HepG2 (cell line): Measurements from ENCODE around the gene ATP11A. TPM values are rescaled to one million over a fixed set of nuclear protein-coding genes. Genes with fewer than 3 reads are reported as not detected.

Source experiments
- ARID2 ChIP-seq: sonication (generic); formaldehyde crosslinking; IDR thresholded peaks from 2 replicates; pipeline ENCODE4 v1.8.1; 2022; ENCODE audit warnings: mild to moderate bottlenecking, missing genetic modification reagents, borderline replicate concordance
- ASH2L ChIP-seq: fragments of 300-600, 200-600 bp; sonication (generic); IDR thresholded peaks from 2 replicates; pipeline ENCODE4 v1.7.0; 2017; ENCODE audit warnings: low read depth, mild to moderate bottlenecking, moderate library complexity, mixed read lengths, low read length; ENCODE audit not compliant: insufficient read length
- ATF7-NPFF ChIP-seq: sonication (generic); formaldehyde crosslinking; IDR thresholded peaks from 2 replicates; pipeline ENCODE4 v1.8.1; 2023; ENCODE audit warnings: mild to moderate bottlenecking, low read depth, missing genetic modification reagents, moderate library complexity
- GATAD1 ChIP-seq: IDR thresholded peaks from 2 replicates; pipeline ENCODE4 v1.6.1; 2016; ENCODE audit warnings: missing genetic modification reagents, missing compliant biosample characterization
- GZF1 ChIP-seq: sonication (generic); formaldehyde crosslinking; IDR thresholded peaks from 2 replicates; pipeline ENCODE4 v1.5.1; 2020; ENCODE audit warnings: mild to moderate bottlenecking, missing genetic modification reagents
- MZF1 ChIP-seq: sonication (generic); formaldehyde crosslinking; IDR thresholded peaks from 2 replicates; pipeline ENCODE4 v1.8.1; 2023; ENCODE audit warnings: mild to moderate bottlenecking, missing genetic modification reagents, borderline replicate concordance
- RXRA ChIP-seq: sonication (generic); formaldehyde crosslinking; IDR thresholded peaks from 2 replicates; pipeline ENCODE4 v1.5.1; 2020; ENCODE audit warnings: missing genetic modification reagents
- ZBTB20 ChIP-seq: sonication (generic); formaldehyde crosslinking; IDR thresholded peaks from 2 replicates; pipeline ENCODE4 v1.8.1; 2023; ENCODE audit warnings: missing genetic modification reagents, low read depth, mild to moderate bottlenecking, borderline replicate concordance
- ZEB1 ChIP-seq: IDR thresholded peaks from 2 replicates; pipeline ENCODE4 v1.6.1; 2012; ENCODE audit warnings: mild to moderate bottlenecking, low read depth, inconsistent platforms; ENCODE audit not compliant: insufficient replicate concordance
- ZFP37 ChIP-seq: sonication (generic); formaldehyde crosslinking; IDR thresholded peaks from 2 replicates; pipeline ENCODE4 v1.4.0; 2020; ENCODE audit warnings: missing genetic modification reagents, borderline replicate concordance
- ZNF264 ChIP-seq: sonication (generic); formaldehyde crosslinking; IDR thresholded peaks from 2 replicates; pipeline ENCODE4 v1.4.0; 2020; ENCODE audit warnings: missing genetic modification reagents
- ZNF350 ChIP-seq: sonication (generic); formaldehyde crosslinking; IDR thresholded peaks from 2 replicates; pipeline ENCODE4 v1.4.0; 2020; ENCODE audit warnings: mild to moderate bottlenecking, low read depth, missing genetic modification reagents, borderline replicate concordance
- ZNF615 ChIP-seq: sonication (generic); formaldehyde crosslinking; IDR thresholded peaks from 2 replicates; pipeline ENCODE4 v1.5.0; 2020; ENCODE audit warnings: mild to moderate bottlenecking, missing genetic modification reagents, borderline replicate concordance
- ZNF816 ChIP-seq: sonication (generic); formaldehyde crosslinking; IDR thresholded peaks from 2 replicates; pipeline ENCODE4 v1.8.0; 2022; ENCODE audit warnings: missing genetic modification reagents, mild to moderate bottlenecking, borderline replicate concordance
- ZNF850 ChIP-seq: sonication (generic); formaldehyde crosslinking; conservative IDR thresholded peaks from 2 replicates; pipeline ENCODE4 v1.9.0; 2021; ENCODE audit warnings: mild to moderate bottlenecking, missing genetic modification reagents
- ZNF883 ChIP-seq: sonication (generic); formaldehyde crosslinking; IDR thresholded peaks from 2 replicates; pipeline ENCODE4 v1.5.1; 2020; ENCODE audit warnings: mild to moderate bottlenecking, missing genetic modification reagents; ENCODE audit errors: not compliant biosample characterization
- polyA plus RNA-seq, 8 experiments: library from polyadenylated mRNA; depleted of rRNA in 3 of 8; stranded (reverse) in 7 of 8; unstranded in 1 of 8; fragments of >200 nt; fragmentation: Illumina TruSeq in 4 of 8; extraction: Trizol in 4 of 8; gene quantifications; 2 replicates each; pipeline versions ENCODE4 v1.2.1 to v1.2.3, GENCODE V29; 2011 to 2016; ENCODE audit warnings: low read depth in 4 of 8, missing spikeins in 1 of 8, mixed read lengths in 1 of 8; ENCODE audit not compliant: insufficient read depth in 1 of 8
- total RNA-seq, 5 experiments: library from RNA; depleted of rRNA; stranded (reverse); fragments of >200 nt; fragmentation: Illumina TruSeq; extraction: Trizol; gene quantifications; 2 replicates each; pipeline ENCODE4 v1.2.3, GENCODE V29; 2016; ENCODE audit warnings: low read depth in 1 of 5
- TF ChIP-seq, protein P1 (sequence below): sonication (generic); formaldehyde crosslinking; IDR thresholded peaks from 2 replicates; pipeline ENCODE4 v1.4.0; 2020; ENCODE audit warnings: missing genetic modification reagents

The ATP11A gene
- total and polyA plus RNA-seq, 2 of the 13 experiments (the other 11 are each of a cell fraction or from before 2014, with no cell fraction given), result 18.4 to 20.1 TPM

DNA sequence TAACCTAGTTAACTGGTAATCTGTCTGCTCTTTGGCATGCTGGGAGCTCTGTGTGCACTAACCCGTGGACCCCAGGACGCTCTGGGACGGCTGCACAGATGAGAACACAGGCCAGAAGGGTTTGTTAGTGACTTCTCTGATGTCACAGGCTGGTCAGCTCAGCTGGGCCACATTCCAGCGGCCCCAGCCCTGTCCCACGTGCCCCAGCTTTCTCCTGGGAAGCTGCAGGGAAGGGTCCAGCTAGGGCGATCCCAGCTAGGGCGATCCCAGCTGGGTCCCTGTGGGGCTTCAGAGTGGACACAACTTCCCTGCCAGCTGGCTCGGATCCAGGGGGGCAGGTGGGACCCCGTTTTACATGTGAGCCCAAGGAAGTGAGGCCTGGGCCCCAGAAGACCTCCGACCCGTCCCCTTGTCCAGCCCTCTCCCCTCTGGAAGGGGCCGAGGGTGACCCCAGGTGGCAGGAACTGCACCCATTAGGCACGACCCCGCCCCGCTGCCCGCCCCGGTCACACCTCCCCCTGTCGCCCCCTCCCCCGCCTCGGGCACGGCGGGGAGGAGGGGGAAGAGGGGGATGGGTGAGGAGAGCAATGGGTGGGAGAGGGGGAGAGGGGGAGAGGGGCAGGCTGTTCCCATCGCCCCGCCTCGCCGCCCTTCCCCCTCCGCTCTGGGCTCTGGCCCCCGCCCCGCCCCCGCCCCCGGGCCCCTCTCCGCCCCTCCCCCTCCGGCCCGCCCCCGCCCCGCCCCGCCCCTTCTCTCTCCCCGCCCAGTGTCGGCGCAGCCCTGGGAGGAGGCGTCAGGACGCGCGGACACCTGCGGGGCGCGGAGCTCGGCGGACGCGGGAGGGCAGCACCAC is 204.0 kb downstream of the ATP11A start (continued):
- TF ChIP-seq ASH2L, result peak; percentile 36
- peak; percentile 64; the same call in 1 of the 2 replicates for TF ChIP-seq ATF7-NPFF
- no peak for TF ChIP-seq ZEB1
- TF ChIP-seq ZNF350 (CRISPR knock-in tag), result peak; percentile 63; the same call in 1 of the 2 replicates
- TF ChIP-seq, protein P1, sequence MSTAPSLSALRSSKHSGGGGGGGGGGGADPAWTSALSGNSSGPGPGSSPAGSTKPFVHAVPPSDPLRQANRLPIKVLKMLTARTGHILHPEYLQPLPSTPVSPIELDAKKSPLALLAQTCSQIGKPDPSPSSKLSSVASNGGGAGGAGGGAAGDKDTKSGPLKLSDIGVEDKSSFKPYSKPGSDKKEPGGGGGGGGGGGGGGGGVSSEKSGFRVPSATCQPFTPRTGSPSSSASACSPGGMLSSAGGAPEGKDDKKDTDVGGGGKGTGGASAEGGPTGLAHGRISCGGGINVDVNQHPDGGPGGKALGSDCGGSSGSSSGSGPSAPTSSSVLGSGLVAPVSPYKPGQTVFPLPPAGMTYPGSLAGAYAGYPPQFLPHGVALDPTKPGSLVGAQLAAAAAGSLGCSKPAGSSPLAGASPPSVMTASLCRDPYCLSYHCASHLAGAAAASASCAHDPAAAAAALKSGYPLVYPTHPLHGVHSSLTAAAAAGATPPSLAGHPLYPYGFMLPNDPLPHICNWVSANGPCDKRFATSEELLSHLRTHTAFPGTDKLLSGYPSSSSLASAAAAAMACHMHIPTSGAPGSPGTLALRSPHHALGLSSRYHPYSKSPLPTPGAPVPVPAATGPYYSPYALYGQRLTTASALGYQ (CRISPR knock-in tag), result no peak
- TF ChIP-seq GATAD1 (CRISPR knock-in tag), result 0 out of 2 replicates have a peak, but pooled peaks have one; percentile 12
- TF ChIP-seq ZNF615 (CRISPR knock-in tag), result no peak
- no peak for TF ChIP-seq ZNF816 (CRISPR knock-in tag)
- no peak for TF ChIP-seq ZNF883 (CRISPR knock-in tag)
- peak; percentile 61; the same call in 1 of the 2 replicates for TF ChIP-seq ZFP37
- TF ChIP-seq RXRA, result peak; percentile 66; the same call in 1 of the 2 replicates
- TF ChIP-seq ZNF264 (CRISPR knock-in tag), result 0 out of 2 replicates have a peak, but pooled peaks have one; percentile 64
- no peak for TF ChIP-seq ZBTB20 (CRISPR knock-in tag)
- TF ChIP-seq ARID2 (CRISPR knock-in tag), result no peak
- no peak for TF ChIP-seq ZNF850 (CRISPR knock-in tag)
- no peak for TF ChIP-seq GZF1 (CRISPR knock-in tag)
- no peak for TF ChIP-seq MZF1 (CRISPR knock-in tag)
